ENCODE results near the gene SPRR5.

The SPRR5 gene

GRCh38 chr1:152986578-152986977 is 39.6 kb downstream of the SPRR5 start:
- no peak for DNase-seq

DNA sequence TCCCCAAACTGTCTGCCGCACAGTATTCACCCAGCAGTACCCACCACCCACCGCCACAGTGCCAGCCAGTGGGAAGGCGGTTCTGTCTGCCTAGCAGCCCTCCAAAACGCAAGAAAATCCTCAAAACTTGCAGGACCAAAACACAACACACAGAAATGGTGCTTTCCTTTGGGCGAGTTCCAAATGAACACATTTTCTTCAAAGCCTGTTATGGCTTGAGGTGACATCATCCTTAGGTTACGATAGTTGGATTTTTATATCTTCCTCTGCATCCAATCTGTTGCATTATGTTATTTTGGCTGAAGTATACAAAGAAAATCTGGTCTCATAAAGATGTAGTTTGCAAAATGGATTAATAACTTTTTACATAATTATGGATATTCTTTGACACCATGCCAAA is 46.2 kb downstream of the SPRR5 start:
- no peak for DNase-seq

- no peak for DNase-seq
Observed at GRCh38 chr1:152995842-152996241, 48.8 kb downstream of the SPRR5 start.

GRCh38 chr1:152996633-152997400 is 49.8 kb downstream of the SPRR5 start:
- no peak for DNase-seq

GRCh38 chr1:152997901-152998300 is 50.9 kb downstream of the SPRR5 start:
- no peak for DNase-seq

DNA sequence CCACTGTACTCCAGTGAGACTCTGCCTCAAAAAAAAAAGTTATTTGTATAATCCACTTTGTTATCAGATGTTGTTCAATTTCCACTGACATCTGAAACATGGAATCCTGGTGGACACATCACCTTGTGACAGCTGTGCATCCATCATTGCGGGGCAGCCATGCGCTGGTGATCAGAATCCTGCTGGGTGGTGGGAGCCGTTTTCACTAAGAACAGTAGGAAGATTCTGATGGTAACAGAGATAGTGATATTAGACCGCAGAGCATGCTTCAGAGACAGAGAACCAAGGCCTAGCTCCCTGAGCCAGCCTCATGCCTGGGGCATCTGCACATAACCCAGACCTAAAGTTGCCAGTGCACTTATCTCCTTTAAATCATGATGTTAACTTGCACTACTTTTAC is 51.5 kb downstream of the SPRR5 start:
- no peak for DNase-seq

Data from NCI-H69 (cell line).